Choroid plexus epithelial cell (primary cell): Measurements from ENCODE around the gene JUNB.

Experiments used
- DNase-seq: peaks from one replicate; pipeline ENCODE4 v3.0.0-alpha.2; 2010; ENCODE audit warnings: low read depth
- H3K4me3 ChIP-seq: 2 replicates; pipeline ENCODE4 v1.5.1; 2011; ENCODE audit warnings: low read depth, mild to moderate bottlenecking, control low read depth, low read length, moderate library complexity
- TF ChIP-seq, protein P1 (sequence below): conservative IDR thresholded peaks from 2 replicates; pipeline ENCODE4 v1.5.1; 2011; ENCODE audit warnings: low read depth, mild to moderate bottlenecking, control low read depth, inconsistent platforms, low read length, moderate library complexity

JUNB gene

DNA sequence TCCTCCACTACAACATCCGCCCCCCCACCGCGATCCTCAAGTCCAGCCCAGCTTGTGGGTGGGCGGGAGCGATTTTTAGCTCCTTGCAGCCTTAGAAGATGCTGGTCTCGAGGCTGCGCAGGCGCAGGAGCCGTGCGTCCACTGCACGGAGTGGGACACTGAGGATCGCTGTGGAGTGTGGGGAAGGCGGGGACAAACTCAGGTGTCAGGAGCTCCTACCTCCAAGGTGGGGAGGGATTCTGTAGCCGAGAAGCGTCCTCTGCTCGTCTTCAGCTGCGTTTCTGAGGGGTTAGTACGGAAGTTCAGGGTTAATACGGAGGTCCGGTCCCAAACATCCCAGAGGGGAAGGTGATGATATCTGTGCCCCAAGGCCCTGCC is 43.3 kb downstream of the JUNB start, which contains the start of gene RTBDN:
TSS of gene RTBDN (minus strand) at position 14 of the 378 bp plus-strand sequence. CDS start 4,600 bp downstream, outside the sequence.
- H3K4me3 ChIP-seq, result peak within 1 kb of the TSS; percentile 37
- TF ChIP-seq, protein P1, sequence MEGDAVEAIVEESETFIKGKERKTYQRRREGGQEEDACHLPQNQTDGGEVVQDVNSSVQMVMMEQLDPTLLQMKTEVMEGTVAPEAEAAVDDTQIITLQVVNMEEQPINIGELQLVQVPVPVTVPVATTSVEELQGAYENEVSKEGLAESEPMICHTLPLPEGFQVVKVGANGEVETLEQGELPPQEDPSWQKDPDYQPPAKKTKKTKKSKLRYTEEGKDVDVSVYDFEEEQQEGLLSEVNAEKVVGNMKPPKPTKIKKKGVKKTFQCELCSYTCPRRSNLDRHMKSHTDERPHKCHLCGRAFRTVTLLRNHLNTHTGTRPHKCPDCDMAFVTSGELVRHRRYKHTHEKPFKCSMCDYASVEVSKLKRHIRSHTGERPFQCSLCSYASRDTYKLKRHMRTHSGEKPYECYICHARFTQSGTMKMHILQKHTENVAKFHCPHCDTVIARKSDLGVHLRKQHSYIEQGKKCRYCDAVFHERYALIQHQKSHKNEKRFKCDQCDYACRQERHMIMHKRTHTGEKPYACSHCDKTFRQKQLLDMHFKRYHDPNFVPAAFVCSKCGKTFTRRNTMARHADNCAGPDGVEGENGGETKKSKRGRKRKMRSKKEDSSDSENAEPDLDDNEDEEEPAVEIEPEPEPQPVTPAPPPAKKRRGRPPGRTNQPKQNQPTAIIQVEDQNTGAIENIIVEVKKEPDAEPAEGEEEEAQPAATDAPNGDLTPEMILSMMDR, result no peak
- DNase-seq, result no peak

DNA sequence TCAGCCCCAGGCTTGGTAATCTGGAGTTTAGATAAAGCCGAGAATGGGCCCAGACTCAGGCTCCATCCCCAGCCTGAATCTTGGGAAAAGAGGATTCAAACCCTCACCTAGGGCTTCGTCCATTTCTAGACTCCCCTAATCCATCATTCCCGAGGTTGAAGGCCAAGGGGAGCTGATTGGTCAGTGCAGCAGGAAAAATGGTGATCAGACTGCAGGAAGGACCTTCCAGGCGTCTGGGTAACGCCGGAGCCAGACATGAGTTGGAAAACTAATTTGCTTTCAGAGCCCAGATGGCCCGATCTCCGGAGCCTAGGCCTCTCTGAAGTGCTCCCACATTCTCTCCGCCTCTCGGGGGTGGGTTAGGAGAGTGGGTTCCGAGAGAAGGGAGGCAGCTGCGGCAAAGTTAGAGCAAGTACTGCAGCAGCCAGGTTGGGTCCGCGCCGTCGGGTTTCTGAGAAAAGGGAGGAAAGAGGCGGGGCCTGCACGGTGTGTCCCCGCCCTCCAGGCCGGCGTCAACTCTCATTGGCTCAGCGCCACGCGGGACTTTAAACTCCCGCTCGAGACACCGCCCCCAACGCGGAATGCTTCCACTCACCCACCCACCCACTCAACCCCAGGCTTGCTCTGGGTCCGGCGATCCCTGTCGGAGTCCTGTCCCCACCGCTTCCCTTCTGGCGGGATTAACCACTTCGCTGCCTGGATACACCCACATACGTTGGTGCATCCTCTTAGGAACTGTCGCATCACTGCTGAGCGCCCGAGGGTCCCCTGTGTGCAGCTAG is 43.9 kb downstream of the JUNB start:
- no peak for DNase-seq
- no peak overlapping the region for H3K4me3 ChIP-seq
- TF ChIP-seq, protein P1, result no peak

DNA sequence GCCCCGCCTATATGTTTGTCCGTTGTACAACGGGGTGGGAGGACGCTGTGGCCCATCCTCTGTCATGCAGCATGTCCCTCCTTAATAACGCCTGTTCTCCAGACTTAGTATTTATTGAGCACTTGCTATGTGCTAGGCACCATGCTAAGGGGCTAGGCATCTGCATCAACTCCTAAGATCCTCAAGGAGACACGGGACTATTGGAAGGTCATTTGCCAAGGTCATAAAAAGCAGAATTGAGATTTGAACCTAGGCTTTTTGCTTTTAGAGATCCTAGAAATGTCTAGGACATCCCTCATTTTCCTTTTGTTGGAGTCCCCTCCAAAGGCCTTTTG is 45.2 kb downstream of the JUNB start:
- no peak overlapping the region for H3K4me3 ChIP-seq
- no peak for DNase-seq
- TF ChIP-seq, protein P1, result no peak

DNA sequence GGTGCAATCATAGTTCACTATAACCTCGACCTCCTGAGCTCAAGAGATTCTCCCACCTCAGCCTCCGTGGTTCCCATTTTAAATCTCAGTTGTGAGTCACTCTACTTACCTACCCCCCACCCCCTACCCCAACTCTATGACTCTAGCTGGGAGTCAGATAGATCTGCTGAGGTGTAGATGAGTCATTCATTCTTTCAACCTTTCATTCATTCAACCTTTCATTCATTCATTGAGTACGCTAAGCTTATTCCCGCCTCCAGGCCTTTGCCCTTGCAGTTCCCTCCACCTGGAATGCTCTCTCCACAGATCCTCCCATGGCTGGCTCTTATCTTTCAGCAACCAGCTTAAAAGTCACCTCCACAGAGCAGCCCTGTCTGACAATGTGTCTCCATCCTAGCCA is 45.9 kb downstream of the JUNB start:
- H3K4me3 ChIP-seq, result no peak overlapping the region
- TF ChIP-seq, protein P1, result no peak
- no peak for DNase-seq

DNA sequence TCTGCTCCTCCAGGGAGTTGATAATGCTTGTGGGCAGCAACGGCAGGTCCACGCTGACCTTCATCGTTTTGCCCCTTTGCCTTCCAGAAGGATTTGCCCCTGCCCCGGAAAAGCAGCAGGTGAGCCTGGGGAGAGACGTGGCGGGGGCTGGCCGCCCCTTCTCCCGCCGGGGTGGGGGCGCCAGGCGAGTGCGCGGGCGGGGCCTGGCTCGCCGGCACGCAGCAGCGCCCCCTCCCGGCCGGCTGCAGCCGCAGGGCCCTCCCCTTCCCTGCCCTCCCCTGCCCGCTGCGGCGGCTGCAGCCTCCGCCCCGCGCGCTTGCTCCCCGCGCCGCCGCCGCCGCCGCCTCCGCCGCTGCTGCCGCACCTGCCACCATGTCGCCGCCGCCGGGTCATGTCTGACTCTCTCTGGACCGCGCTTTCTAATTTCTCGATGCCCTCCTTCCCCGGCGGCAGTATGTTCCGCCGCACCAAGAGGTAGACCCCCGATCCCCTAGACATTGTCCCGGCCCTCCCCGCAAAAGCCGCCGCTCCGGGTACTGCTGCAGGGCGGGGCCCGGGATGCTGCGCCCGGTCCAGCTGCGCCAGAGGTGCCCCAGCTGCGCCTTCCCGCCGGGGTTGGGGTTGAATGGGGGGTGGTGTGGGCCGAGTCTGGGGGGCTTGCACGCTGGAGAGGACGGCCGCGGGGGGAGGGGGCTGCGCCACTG is 47.0 kb downstream of the JUNB start, which contains the start of gene MAST1:
TSS of gene MAST1 (plus strand) at position 334 of the 704 bp plus-strand sequence. CDS start at position 392, 58 bp downstream.
- no peak within 1 kb of the TSS for H3K4me3 ChIP-seq
- TF ChIP-seq, protein P1, result peak; percentile 31
- DNase-seq, result no peak

DNA sequence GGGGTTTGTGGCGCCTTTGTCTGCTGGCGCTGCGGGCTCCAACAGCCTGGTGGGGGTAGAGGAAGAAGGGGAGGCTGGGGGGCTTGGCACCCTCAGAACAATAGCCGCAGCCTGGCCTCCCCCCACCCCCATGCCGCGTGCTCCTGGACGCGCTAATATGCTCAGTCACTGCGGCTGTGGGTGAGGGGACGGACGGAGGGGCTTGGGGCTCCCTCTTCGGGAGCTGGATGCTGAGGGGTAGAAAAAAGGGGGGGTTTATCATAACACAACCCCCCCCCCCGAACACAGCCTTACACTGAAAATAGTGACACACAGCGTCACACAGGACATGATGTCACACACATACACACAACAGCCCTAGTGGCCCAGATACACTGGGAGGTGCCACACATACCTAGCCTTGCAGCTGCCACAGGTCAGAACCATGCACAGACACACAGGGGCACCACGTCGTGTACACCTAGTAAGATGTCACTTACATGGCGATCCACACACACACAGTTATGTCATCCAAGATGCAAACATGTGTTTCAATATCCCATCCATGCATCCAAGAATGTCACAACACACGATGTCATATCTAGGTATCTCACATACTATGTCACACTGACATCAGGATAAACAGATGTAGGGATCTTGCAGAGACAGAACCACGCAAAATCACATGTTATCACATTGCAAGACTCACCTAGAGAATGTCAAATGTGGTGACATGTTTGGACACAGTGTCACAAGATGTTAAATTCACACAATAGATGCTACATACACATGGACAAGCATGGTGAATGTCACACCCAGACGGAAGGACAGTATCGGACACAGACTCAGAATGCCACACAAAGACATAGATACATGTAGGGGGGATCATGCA is 47.8 kb downstream of the JUNB start:
- H3K4me3 ChIP-seq, result no peak overlapping the region
- TF ChIP-seq, protein P1, result no peak
- no peak for DNase-seq
